ENCODE results near the gene ARMC5.
"Not testable (repeated sequence)": the region's sequence is repeated elsewhere in the genome, so short reads cannot be mapped to it uniquely, and the experiment has no call there.

The ARMC5 gene

GRCh38 chr16:31496670-31497069 is 37.4 kb downstream of the ARMC5 start:
- no peak for DNase-seq (ENCODE audit: low read depth, low spot score)

- DNase-seq (ENCODE audit: low read depth, low spot score): no peak
Measured at GRCh38 chr16:31498493-31498892, 39.2 kb downstream of the ARMC5 start.

- no peak for DNase-seq (ENCODE audit: low read depth, low spot score)
Measured at GRCh38 chr16:31499928-31500327, 40.6 kb downstream of the ARMC5 start.

DNA sequence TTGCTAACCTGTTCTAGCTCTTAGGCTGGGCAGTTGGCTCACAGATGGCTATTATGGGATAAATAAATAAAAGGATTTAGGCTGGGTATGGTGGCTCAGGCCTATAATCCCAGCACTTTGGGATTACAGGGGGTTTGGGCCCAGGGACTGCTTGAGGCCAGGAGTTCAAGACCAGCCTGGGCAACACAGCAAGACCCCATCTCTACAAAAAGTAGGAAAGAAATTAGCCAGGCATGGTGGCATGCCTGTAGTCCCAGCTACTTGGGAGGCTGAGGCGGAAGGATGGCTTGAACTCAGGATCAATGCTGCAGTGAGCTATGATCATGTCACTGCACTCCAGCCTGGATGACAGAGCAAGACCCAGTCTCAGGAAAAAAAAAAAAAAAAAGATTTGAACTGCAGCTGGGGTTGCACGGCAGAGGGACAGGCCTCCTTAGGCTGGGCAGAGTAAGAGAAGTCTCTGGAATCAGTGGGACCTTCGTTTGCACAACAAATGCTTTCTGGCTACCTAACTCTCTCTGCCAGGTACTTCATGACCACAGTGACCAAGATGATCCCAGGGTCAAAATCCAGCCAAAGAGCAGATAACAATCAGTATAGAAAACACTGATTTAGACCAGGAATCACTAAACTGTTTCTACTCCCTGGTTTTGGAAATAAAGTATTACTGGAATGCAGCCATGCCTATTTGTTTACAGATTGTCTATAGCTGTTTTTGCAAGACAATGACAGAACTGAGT is 42.1 kb downstream of the ARMC5 start:
- DNase-seq (ENCODE audit: low read depth, low spot score): no peak

GRCh38 chr16:31501966-31502348 is 42.7 kb downstream of the ARMC5 start:
- DNase-seq (ENCODE audit: low read depth, low spot score): no peak

GRCh38 chr16:31502981-31503380 is 43.7 kb downstream of the ARMC5 start:
- DNase-seq (ENCODE audit: low read depth, low spot score): no peak

DNA sequence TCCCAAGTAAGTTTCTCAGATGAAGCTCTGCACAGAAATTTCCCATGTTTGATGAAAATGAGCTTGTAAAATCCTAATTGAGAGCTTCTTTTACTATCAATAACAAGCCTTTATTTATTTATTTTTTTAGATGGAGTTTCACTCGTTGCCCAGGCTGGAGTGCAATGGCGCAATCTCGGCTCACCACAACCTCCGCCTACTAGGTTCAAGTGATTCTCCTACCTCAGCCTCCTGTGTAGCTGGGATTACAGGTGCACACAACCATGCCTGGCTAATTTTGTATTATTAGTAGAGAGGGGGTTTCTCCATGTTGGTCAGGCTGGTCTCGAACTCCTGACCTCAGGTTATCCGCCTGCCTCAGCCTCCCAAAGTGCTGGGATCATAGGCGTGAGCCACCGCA is 44.3 kb downstream of the ARMC5 start:
- DNase-seq (ENCODE audit: low read depth, low spot score): not testable (repeated sequence)

- no peak for DNase-seq (ENCODE audit: low read depth, low spot score)
Measured at GRCh38 chr16:31504159-31504558, 44.9 kb downstream of the ARMC5 start.

DNA sequence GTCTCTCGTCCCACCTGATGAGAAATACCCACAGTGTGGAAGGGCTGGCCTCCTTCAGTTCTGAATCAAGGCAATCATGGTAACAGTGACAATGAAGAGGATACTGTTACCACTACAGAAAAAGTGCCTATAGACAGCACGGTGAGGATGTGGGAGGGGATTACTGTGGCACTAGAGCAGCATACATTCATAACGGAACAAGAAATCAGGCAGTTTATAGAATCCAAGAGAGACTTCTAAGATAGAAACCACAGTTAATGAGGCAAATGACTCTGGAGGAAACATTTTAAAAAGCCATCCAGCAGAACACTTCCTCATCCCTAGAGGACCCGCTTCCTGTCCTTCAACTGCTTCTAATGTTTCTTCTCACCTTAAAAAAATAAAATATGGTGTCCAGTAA is 46.2 kb downstream of the ARMC5 start:
- DNase-seq (ENCODE audit: low read depth, low spot score): no peak

- DNase-seq (ENCODE audit: low read depth, low spot score): no peak
Measured at GRCh38 chr16:31507617-31507928, 48.3 kb downstream of the ARMC5 start.

GRCh38 chr16:31507929-31508705 is 48.8 kb downstream of the ARMC5 start, which contains the start of gene RUSF1:
TSS of gene RUSF1 (minus strand) at chr16:31508391. CDS start at chr16:31508373, 18 bp downstream.
- DNase-seq (ENCODE audit: low read depth, low spot score): peak; percentile 81

- peak; percentile 6 for DNase-seq (ENCODE audit: low read depth, low spot score)
Measured at GRCh38 chr16:31508706-31509195, 49.5 kb downstream of the ARMC5 start.

GRCh38 chr16:31513126-31513525 is 53.8 kb downstream of the ARMC5 start:
- no peak for DNase-seq (ENCODE audit: low read depth, low spot score)

DNA sequence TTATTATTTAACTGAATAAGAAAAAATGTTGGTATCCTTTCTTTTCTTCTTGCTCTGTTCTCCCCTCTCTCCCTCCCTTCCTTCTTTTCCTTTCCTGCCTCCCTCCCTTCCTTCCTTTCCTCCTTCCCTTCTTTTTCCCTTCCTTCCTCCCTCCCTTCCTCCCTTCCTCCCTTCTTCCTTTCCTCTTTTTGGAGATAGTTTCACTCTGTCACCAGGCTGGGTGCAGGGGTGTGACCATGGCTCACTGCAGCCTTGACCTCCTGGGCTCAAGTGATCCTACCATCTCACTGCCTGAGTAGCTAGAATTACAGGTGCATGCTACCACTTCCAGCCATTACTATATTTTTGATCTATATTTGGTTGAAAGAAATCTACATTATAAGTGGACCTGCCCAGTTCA is 54.6 kb downstream of the ARMC5 start:
- DNase-seq (ENCODE audit: low read depth, low spot score): no peak

Measured in smooth muscle cell of the brain vasculature (primary cell).